Choroid plexus epithelial cell (primary cell): ENCODE data around the gene LBX2.
A peak's percentile ranks its signal among the peaks of the same experiment; 100 is the strongest.

Experiments used
- DNase-seq: peaks from one replicate; pipeline ENCODE4 v3.0.0-alpha.2; 2010; ENCODE audit warnings: low read depth
- H3K4me3 ChIP-seq: 2 replicates; pipeline ENCODE4 v1.5.1; 2011; ENCODE audit warnings: low read depth, mild to moderate bottlenecking, control low read depth, low read length, moderate library complexity
- CTCF ChIP-seq: conservative IDR thresholded peaks from 2 replicates; pipeline ENCODE4 v1.5.1; 2011; ENCODE audit warnings: low read depth, mild to moderate bottlenecking, control low read depth, inconsistent platforms, low read length, moderate library complexity

Gene LBX2

GRCh38 chr2:74454654-74455511 is 44.5 kb downstream of the LBX2 start, which contains the start of gene INO80B:
Gene INO80B, plus strand, starts transcription at chr2:74455087. Its CDS starts 30 bp downstream, at chr2:74455117.
- peak; percentile 99 for DNase-seq
- peak within 1 kb of the TSS; percentile 70 for H3K4me3 ChIP-seq
- no peak for TF ChIP-seq CTCF

DNA sequence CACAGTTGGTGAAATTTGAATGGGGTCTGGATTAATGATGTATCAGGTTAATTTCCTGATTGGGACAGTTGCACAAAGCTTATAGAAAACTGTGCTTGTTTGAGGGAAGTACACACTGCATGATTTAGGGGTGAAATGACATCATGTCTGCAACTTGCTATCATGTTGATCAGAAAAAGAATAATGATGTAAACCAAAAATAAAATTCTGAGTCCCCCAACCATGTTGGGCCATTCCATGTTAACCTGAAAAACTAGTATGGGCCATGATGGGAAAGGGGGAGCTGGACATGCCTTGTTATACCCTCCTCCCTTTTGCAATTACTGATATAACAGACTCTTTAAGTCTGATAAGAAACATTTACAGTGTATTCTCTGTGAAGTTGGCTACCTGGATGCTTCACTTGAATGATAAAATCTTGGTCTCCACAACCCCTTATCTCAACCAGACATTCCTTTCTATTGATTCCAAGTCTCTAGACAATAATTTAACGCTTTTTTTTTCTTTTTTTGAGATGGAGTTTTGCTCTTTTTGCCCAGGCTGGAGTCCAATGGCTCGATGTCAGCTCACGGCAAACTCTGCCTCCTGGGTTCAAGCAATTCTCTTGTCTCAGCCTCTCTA is 48.7 kb downstream of the LBX2 start:
- no peak for TF ChIP-seq CTCF
- DNase-seq: no peak
- H3K4me3 ChIP-seq: no peak overlapping the region

DNA sequence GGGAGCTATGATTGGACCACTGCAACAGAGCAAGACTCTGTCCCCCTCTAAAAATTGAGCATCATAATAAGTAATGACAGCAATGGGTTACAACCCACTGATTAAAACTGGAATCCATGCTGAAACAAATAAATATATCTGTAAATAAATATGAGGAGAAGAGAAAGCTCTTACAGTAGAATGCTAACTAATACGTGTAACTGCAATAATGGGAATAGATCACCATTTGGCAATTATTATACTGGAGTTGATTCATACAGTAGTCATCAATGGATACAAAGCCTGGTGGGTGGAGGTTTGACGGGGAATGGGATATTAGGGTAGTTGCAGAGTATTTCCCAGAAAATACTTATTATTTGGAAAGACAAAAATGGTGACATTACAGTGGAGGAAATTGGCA is 50.6 kb downstream of the LBX2 start:
- no peak for DNase-seq
- H3K4me3 ChIP-seq: no peak overlapping the region
- TF ChIP-seq CTCF: no peak
